GM21528 (cell line): ENCODE data around the gene KRT10.
"Not testable (repeated sequence)": the region's sequence is repeated elsewhere in the genome, so short reads cannot be mapped to it uniquely, and the experiment has no call there.

Experiments
- ATAC-seq: cut with Tn5 transposase; IDR thresholded peaks from one replicate; pipeline ENCODE4 v1.9.1; 2021; ENCODE audit warnings: mild to moderate bottlenecking, moderate library complexity; ENCODE audit not compliant: unreplicated experiment, low FRiP score

Gene KRT10

GRCh38 chr17:40836020-40836419 lies 13.6 kb upstream of the KRT10 start:
- no peak for ATAC-seq

DNA sequence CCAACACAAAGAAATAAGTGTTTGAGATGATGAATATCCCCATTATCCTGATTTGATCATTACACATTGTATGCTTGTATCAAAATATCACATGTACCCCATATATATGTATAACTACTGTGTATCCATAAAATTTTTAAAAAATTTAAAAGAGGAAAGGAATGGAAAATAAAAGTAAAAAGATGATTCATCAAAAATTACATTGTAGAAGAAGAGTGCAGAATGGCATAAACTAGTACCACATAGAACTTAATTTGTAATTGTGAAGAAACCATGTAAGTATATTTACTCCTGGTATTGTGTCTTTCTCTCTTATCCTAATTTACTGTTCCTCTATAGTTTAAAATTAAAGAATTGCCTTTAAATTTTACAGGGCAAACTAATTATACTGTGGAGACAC lies 11.5 kb upstream of the KRT10 start:
- no peak for ATAC-seq

- ATAC-seq: no peak
Measured at GRCh38 chr17:40832840-40833239, 10.4 kb upstream of the KRT10 start.

- ATAC-seq: no peak
Measured at GRCh38 chr17:40830085-40830776, 7.8 kb upstream of the KRT10 start.

DNA sequence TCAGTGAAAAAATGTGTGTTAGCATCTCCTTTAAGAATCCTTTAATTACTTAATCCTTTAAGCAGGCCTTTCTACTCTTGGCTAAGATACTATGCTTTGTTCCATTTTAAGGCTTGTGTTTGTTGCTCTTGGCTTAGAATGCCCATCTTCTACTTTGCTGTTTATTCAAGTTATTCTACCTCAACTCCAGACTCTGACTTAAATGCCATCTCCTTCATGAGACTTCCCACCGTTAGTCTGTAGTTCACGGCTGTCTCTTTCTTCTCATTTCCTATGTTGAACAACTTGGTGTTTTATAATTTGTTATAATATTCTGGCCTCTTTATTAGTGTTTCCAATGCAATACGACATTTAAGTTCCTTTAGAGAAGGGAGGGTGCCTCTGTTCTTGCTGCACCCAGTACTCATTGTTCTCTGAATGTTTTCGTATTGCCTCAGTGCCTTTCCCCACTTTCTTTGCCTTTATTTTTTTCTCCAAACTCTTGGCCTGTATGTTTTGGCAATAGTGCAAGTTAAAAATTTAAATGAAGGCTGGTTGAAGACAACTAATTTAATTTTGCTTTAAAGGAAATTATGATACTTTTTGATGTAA lies 6.1 kb upstream of the KRT10 start:
- ATAC-seq: no peak

GRCh38 chr17:40827746-40828453 lies 5.5 kb upstream of the KRT10 start:
- ATAC-seq: no peak

DNA sequence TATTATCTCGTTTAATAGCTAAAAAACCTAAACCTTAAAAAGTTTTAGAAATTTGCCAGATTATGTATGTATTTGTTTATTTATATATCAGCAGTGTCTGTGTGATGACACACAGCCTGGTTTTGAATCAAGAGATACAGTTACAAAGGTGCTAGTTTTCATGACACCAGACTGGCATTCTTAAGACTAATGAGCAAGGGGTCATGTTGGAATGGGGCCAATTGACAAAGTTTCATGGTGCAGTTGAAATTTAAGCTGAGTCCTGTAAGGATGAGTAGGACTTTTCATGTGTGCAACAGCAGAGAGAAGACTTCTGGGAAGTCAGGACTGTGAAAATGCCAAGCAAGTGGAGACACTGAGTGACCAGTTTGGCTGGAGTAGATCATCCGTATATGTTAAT lies 3.2 kb upstream of the KRT10 start:
- ATAC-seq: no peak

GRCh38 chr17:40824015-40824832 lies 1.8 kb upstream of the KRT10 start:
- ATAC-seq: no peak

DNA sequence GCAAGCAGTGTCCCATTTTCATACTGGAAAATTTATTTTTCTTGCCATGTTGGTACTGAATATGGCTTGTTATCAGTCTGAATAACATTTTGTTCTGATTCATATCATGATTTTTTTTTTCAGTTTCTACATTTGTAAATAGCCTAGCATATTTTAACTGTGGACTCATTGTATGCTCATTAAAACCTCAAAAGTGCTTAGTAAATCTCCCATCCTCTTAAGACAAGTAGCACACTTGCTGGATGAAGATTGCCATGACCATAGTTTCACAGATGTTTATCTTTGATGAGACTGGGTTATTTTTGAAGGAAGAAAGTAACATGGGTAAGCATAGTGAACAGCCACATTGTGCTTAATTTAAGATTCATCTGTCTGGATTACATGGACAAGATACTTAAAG lies 878 bp downstream of the KRT10 start:
- no peak for ATAC-seq

DNA sequence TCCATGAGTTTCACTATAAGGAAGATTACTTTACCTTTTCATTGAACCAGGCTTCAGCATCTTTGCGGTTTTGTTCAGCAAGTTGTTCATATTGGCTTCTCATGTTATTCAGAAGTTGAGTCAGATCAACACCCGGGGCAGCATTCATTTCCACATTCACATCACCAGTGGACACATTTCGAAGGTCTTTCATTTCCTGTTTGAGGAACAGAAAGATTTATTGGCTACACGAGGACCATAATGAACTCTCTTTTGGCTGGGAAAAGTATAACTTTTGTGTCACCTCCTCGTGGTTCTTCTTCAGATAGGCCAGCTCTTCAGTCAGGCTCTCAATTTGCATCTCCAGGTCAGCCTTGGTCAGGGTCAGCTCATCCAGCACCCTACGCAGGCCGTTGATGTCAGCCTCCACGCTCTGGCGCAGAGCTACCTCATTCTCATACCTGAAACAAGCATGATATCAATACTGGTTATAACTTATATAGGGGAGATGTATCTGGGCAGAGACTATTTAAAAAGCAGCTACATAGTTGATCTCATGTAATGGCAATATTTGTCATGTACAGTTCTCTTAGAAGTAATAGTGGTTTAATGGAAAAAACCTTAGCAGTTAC lies 2.1 kb downstream of the KRT10 start:
- ATAC-seq: no peak

DNA sequence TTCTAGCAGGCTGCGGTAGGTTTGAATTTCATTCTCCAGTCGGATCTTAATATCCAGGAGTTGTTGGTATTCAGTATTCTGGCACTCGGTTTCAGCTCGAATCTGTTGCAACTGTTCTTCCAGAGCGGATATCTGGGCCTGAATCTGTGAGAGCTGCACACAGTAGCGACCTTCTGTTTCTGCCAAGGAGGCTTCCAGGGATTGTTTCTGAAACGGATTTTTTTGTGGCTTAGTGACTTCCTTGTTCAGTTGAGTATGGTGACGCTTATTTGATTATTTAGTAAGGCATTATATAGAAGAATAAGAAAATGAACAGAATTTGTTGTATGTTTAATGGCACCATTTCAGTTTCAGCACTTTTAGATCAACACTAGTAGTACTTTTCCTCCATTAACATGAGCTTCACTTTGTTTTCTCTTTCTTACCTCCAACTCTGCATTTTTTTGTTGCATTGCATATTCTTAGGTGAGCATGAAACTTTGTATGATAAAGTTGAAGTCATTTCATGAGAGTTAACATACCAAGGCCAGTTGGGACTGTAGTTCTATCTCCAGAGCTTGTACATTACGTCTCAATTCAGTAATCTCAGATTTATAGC lies 2.8 kb downstream of the KRT10 start:
- ATAC-seq: no peak

- ATAC-seq: peak; percentile 78
Measured at GRCh38 chr17:40818733-40819527, 3.5 kb downstream of the KRT10 start.

GRCh38 chr17:40818343-40818732 lies 4.1 kb downstream of the KRT10 start:
- peak; percentile 12 for ATAC-seq

DNA sequence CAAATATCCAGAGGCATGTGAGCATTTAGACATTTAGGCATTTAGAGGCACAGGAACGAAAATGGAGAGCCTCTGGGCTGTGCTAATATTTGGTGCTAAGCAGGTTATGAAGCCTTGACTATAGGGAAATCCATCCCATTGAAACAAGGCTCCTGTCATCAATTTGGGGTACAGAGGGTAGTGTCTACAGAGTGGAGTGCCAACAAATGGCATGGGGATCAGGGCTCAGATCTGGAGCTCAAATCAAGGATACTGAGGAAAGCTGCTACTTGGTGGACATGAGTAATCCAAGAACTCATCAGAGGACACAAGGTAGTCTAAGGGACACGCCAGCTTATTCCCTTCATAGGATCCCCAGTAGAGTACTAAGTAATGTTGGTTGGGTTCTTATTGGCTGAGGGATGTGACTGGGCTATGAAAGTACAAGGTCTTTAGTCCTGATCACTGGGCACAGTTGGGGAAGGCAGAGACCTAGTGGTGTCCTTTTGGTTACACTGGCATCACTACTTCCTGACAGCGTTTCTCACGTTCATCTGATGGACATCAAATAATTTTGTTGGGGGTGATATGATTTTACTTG lies 5.2 kb downstream of the KRT10 start:
- ATAC-seq: no peak

DNA sequence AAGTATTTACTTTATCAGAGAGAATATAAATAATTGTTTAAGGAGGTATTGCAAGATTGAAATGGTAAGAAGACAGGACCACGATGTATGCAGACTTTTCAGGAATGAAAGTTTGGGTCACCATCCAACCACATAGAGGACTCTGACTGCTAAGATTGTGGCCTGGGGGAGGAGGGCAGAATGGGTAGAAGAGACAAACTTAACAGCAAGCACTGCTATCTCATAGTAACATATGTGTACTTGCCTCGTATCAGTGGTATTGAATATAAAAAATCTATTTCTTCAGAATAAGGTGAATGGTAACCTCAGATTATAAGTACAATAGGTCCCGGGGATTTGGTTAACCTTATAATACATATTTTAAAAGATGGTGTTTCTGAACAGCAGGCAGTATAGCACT lies 5.8 kb downstream of the KRT10 start:
- ATAC-seq: no peak

DNA sequence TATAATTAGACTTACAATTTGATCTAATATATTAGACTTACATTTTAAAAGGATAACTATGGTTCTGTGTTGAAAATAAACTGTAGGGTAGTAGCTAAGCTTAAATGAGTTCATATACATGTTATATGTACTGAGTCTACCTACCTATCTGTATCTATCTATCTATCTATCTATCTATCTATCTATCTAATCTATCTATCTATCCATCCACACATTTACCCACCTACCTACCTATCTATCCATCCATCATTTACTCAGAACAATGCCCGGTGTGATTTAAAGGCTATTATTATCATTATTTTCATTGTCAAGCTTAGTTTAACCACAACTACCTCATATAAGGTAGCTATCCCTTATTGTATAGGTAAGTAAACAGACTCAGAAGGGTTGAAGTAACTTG lies 7.0 kb downstream of the KRT10 start:
- ATAC-seq: no peak

GRCh38 chr17:40814657-40815056 lies 7.8 kb downstream of the KRT10 start:
- ATAC-seq: not testable (repeated sequence)

GRCh38 chr17:40813804-40814203 lies 8.6 kb downstream of the KRT10 start:
- no peak for ATAC-seq

- no peak for ATAC-seq
Measured at GRCh38 chr17:40812639-40813038, 9.8 kb downstream of the KRT10 start.
